HepG2 (cell line): Measurements from ENCODE around the gene CYP4F22. TPM values are rescaled to one million over a fixed set of nuclear protein-coding genes. Genes with fewer than 3 reads are reported as not detected.

Experiments used
- ATAC-seq: fragments of 200-7000 bp; cut with Tn5 transposase; 3 replicates; pipeline ENCODE4 v1.9.1; 2020; ENCODE audit warnings: mild to moderate bottlenecking, moderate library complexity
- BruUV-seq: library from RNA; stranded (reverse); fragments of 400-500 nt; replicated peaks from 2 replicates; lab custom pipeline; 2021; lab: Mats Ljungman, UMichigan
- CTCF ChIA-PET: fragments of 300-600 bp; formaldehyde crosslinking; extraction: SDS; loops from one replicate; lab custom pipeline; 2021; ENCODE audit warnings: low total read pairs, inconsistent platforms, low intra/inter-chr PET ratio; lab: Yijun Ruan, JAX
- POLR2A ChIA-PET: fragments of 350-600 bp; sonication (Branson Sonifier 250); formaldehyde crosslinking; loops from one replicate; lab custom pipeline; 2020; ENCODE audit warnings: antibody characterized with exemption, inconsistent platforms; lab: Yijun Ruan, JAX
- DNase-seq: peaks from one replicate; pipeline ENCODE4 v3.0.0-alpha.2; 2015; ENCODE audit warnings: low spot score
- FAIRE-seq: peaks from 3 replicates; lab custom pipeline; 2011; peaks lifted over from hg19 to GRCh38; lab: Jason Lieb, UNC
- H2AFZ ChIP-seq: one replicate; pipeline ENCODE4 v1.6.1; 2011; ENCODE audit warnings: low read length, inconsistent platforms
- H3K27ac ChIP-seq: fragments of 300-600 bp; 3 replicates; pipeline ENCODE4 v1.8.0; 2011; ENCODE audit warnings: mixed run types, mild to moderate bottlenecking, mixed read lengths, low read length, inconsistent platforms; ENCODE audit not compliant: insufficient read depth; ENCODE audit errors: extremely low read length
- H3K27me3 ChIP-seq, 2 experiments: fragments of 200-600 bp in 1 of 2; 2 replicates in 1 of 2; 3 replicates in 1 of 2; pipeline versions ENCODE4 v1.6.0 to v1.8.0; 2011; ENCODE audit warnings: low read length in 2 of 2, mild to moderate bottlenecking in 2 of 2, moderate library complexity in 2 of 2, inconsistent platforms in 1 of 2; ENCODE audit not compliant: insufficient read depth in 2 of 2, control insufficient read depth in 1 of 2
- H3K36me3 ChIP-seq, 2 experiments: fragments of 200-600 bp in 1 of 2; replicated peaks in 1 of 2; 2 replicates in 1 of 2; 3 replicates in 1 of 2; pipeline versions ENCODE4 v1.5.1 to v1.8.0; 2011; ENCODE audit warnings: low read length in 2 of 2, inconsistent platforms in 1 of 2; ENCODE audit not compliant: insufficient read depth in 2 of 2, control insufficient read depth in 1 of 2
- H3K4me1 ChIP-seq: 2 replicates; pipeline ENCODE4 v1.5.1; 2012; ENCODE audit warnings: low read length, inconsistent platforms; ENCODE audit not compliant: insufficient read depth
- H3K4me2 ChIP-seq: 2 replicates; pipeline ENCODE4 v1.6.0; 2011; ENCODE audit warnings: low read depth, low read length, inconsistent platforms
- H3K4me3 ChIP-seq, 3 experiments: fragments of 200-600 bp in 1 of 3; sonication (generic), shearing (Covaris generic) in 1 of 3; replicated peaks in 1 of 3; 2 replicates each; pipeline ENCODE4 v1.5.1; 2011 to 2016; ENCODE audit warnings: low read length in 3 of 3, inconsistent platforms in 2 of 3, low read depth in 2 of 3, mild to moderate bottlenecking in 2 of 3, control low read depth in 1 of 3, mixed read lengths in 1 of 3; ENCODE audit not compliant: insufficient read depth in 1 of 3
- H3K79me2 ChIP-seq: one replicate; pipeline ENCODE4 v1.6.1; 2011; ENCODE audit warnings: low read length, inconsistent platforms; ENCODE audit not compliant: insufficient read depth
- H3K9ac ChIP-seq: 2 replicates; pipeline ENCODE4 v1.6.0; 2011; ENCODE audit warnings: mild to moderate bottlenecking, low read depth, low read length, inconsistent platforms; ENCODE audit not compliant: insufficient read depth
- H3K9me3 ChIP-seq: 2 replicates; pipeline ENCODE4 v1.5.1; 2012; ENCODE audit warnings: mild to moderate bottlenecking, low read length
- H4K20me1 ChIP-seq: 2 replicates; pipeline ENCODE4 v1.6.0; 2011; ENCODE audit warnings: inconsistent platforms, mild to moderate bottlenecking, low read length, moderate library complexity; ENCODE audit not compliant: insufficient read depth
- BRD4 ChIP-seq: sonication (generic); formaldehyde crosslinking; IDR thresholded peaks from 2 replicates; pipeline ENCODE4 v1.4.0; 2020; ENCODE audit warnings: missing genetic modification reagents
- GRHL1 ChIP-seq: sonication (generic); formaldehyde crosslinking; conservative IDR thresholded peaks from 2 replicates; pipeline ENCODE4 v1.8.0; 2022; ENCODE audit warnings: missing genetic modification reagents
- IRF2 ChIP-seq: IDR thresholded peaks from 2 replicates; pipeline ENCODE4 v1.6.1; 2018; ENCODE audit warnings: missing genetic modification reagents, missing compliant biosample characterization
- KDM5B ChIP-seq: sonication (generic); formaldehyde crosslinking; IDR thresholded peaks from 2 replicates; pipeline ENCODE4 v1.4.0; 2020; ENCODE audit warnings: missing genetic modification reagents, mild to moderate bottlenecking, borderline replicate concordance
- NCOA5 ChIP-seq: sonication (generic); formaldehyde crosslinking; IDR thresholded peaks from 2 replicates; pipeline ENCODE4 v1.4.0; 2020; ENCODE audit warnings: missing genetic modification reagents
- POLR2AphosphoS5 ChIP-seq: IDR thresholded peaks from 2 replicates; pipeline ENCODE4 v1.6.1; 2012; ENCODE audit warnings: low read depth, low read length
- SMAD3 ChIP-seq: sonication (generic); formaldehyde crosslinking; IDR thresholded peaks from 2 replicates; pipeline ENCODE4 v1.4.0; 2020; ENCODE audit warnings: missing genetic modification reagents
- STAT5B ChIP-seq: sonication (generic); formaldehyde crosslinking; IDR thresholded peaks from 2 replicates; pipeline ENCODE4 v1.4.0; 2020; ENCODE audit warnings: missing genetic modification reagents
- ZBTB33 ChIP-seq: sonication (generic); formaldehyde crosslinking; IDR thresholded peaks from 2 replicates; pipeline ENCODE4 v1.4.0; 2020; ENCODE audit warnings: missing genetic modification reagents
- ZNF138 ChIP-seq: sonication (generic); formaldehyde crosslinking; IDR thresholded peaks from 2 replicates; pipeline ENCODE4 v1.5.0; 2020; ENCODE audit warnings: mild to moderate bottlenecking, low read depth, missing genetic modification reagents
- ZNF256 ChIP-seq: sonication (generic); formaldehyde crosslinking; conservative IDR thresholded peaks from 2 replicates; pipeline ENCODE4 v1.4.0; 2020; ENCODE audit warnings: missing genetic modification reagents
- ZNF383 ChIP-seq: sonication (generic); formaldehyde crosslinking; IDR thresholded peaks from 2 replicates; pipeline ENCODE4 v1.4.0; 2020; ENCODE audit warnings: missing genetic modification reagents, mild to moderate bottlenecking, borderline replicate concordance
- ZNF556 ChIP-seq: sonication (generic); formaldehyde crosslinking; IDR thresholded peaks from 2 replicates; pipeline ENCODE4 v1.4.0; 2020; ENCODE audit warnings: mild to moderate bottlenecking, missing genetic modification reagents, borderline replicate concordance
- ZNF609 ChIP-seq: sonication (generic); formaldehyde crosslinking; IDR thresholded peaks from 2 replicates; pipeline ENCODE4 v1.4.0; 2020; ENCODE audit warnings: mild to moderate bottlenecking, missing genetic modification reagents, borderline replicate concordance
- ZNF670 ChIP-seq: sonication (generic); formaldehyde crosslinking; IDR thresholded peaks from 2 replicates; pipeline ENCODE4 v1.8.0; 2022; ENCODE audit warnings: mild to moderate bottlenecking, missing genetic modification reagents, borderline replicate concordance
- ZNF816 ChIP-seq: sonication (generic); formaldehyde crosslinking; IDR thresholded peaks from 2 replicates; pipeline ENCODE4 v1.8.0; 2022; ENCODE audit warnings: missing genetic modification reagents, mild to moderate bottlenecking, borderline replicate concordance
- WGBS: methylation state at CpG from one replicate; pipeline ENCODE4 v1.1.6; 2017; ENCODE audit warnings: low lambda C conversion rate; 5-methylcytosine and 5-hydroxymethylcytosine counted together
- in situ Hi-C: cut with HindIII; loops from 2 replicates; pipeline ENCODE4 v1.10.0; 2017; ENCODE audit warnings: low pct_unique_long_range_greater_than_20kb; ENCODE audit not compliant: extremely low pct_ligation_motif_present
- intact Hi-C: fragments of 100-400 bp; cut with micrococcal nuclease; formaldehyde crosslinking; loops from one replicate; pipeline ENCODE4 v1.10.0; 2022; ENCODE audit not compliant: unreplicated experiment
- polyA plus RNA-seq, 8 experiments: library from polyadenylated mRNA; depleted of rRNA in 3 of 8; stranded (reverse) in 7 of 8; unstranded in 1 of 8; fragments of >200 nt; fragmentation: Illumina TruSeq in 4 of 8; extraction: Trizol in 4 of 8; gene quantifications; 2 replicates each; pipeline versions ENCODE4 v1.2.1 to v1.2.3, GENCODE V29; 2011 to 2016; ENCODE audit warnings: low read depth in 4 of 8, missing spikeins in 1 of 8, mixed read lengths in 1 of 8; ENCODE audit not compliant: insufficient read depth in 1 of 8
- total RNA-seq, 5 experiments: library from RNA; depleted of rRNA; stranded (reverse); fragments of >200 nt; fragmentation: Illumina TruSeq; extraction: Trizol; gene quantifications; 2 replicates each; pipeline ENCODE4 v1.2.3, GENCODE V29; 2016; ENCODE audit warnings: low read depth in 1 of 5

Gene CYP4F22
- total and polyA plus RNA-seq, 2 of the 13 experiments (the other 11 are each of a cell fraction or from before 2014, with no cell fraction given): 0.05 TPM; not detected in 1

- 2% methylated on average over 2 of the region's 3 CpGs for WGBS
- no peak for ATAC-seq
- H3K27me3 ChIP-seq: no peaks in the 10 kb centered on the region; a peak in 1 of 5 replicates
- BruUV-seq: no TSS peak
- ChIA-PET CTCF (no interaction called here), POLR2A (no interaction called here)
- H3K4me3 ChIP-seq: peak overlapping the region in 1 of 3 experiments; percentile 74; a peak in 1 of 6 replicates
- peaks cover 23% of the 10 kb centered on the region for H3K4me1 ChIP-seq
- peak overlapping the region; percentile 99; the same call in 1 of the 2 replicates for H3K4me2 ChIP-seq
- no peak for DNase-seq
- no peaks in the 10 kb centered on the region for H4K20me1 ChIP-seq
- no peaks in the 10 kb centered on the region for H3K9me3 ChIP-seq
- intact Hi-C loops (no loop called here), in situ Hi-C loops (loop anchor here (10.0 to 25.0 kb wide), 2 partner anchors 125 to 463 kb away; partner anchors contain the start of gene OR1I1)
- no peak for FAIRE-seq
- no peaks in the 10 kb centered on the region for H3K36me3 ChIP-seq
- no peaks in the 10 kb centered on the region for H3K79me2 ChIP-seq
- H3K9ac ChIP-seq: no peak overlapping the region
- no peak overlapping the region for H3K27ac ChIP-seq
- H2AFZ ChIP-seq: no peak overlapping the region
- TF ChIP-seq ZNF609 (CRISPR knock-in tag) (no peak), ZNF256 (CRISPR knock-in tag) (no peak), ZNF670 (no peak), ZBTB33 (CRISPR knock-in tag) (no peak), ZNF816 (no peak), ZNF383 (CRISPR knock-in tag) (no peak), POLR2AphosphoS5 (no peak), STAT5B (no peak), ZNF556 (CRISPR knock-in tag) (no peak), ZNF138 (no peak), KDM5B (CRISPR knock-in tag) (no peak), IRF2 (CRISPR knock-in tag) (no peak), NCOA5 (no peak), SMAD3 (CRISPR knock-in tag) (no peak), GRHL1 (CRISPR knock-in tag) (no peak), BRD4 (CRISPR knock-in tag) (no peak)
These were observed 41.9 kb downstream of the CYP4F22 start for GRCh38 chr19:15550273-15550672.
